Peyer's patch (tissue), 4 donors: ENCODE results near the gene AOPEP.

Experiments
- POLR2A ChIP-seq, 2 donors: fragments of 450-650 bp; IDR thresholded peaks; one replicate each; pipeline ENCODE4 v1.5.1; 2017; ENCODE audit warnings: antibody characterized with exemption in 2 of 2, mild to moderate bottlenecking in 2 of 2, moderate library complexity in 2 of 2
- TF ChIP-seq, protein P1 (sequence below), 6 experiments: fragments of 450-650 bp in 4 of 6; fragments of 200-600 bp in 2 of 6; sonication (generic) in 1 of 6; IDR thresholded peaks; one replicate each; pipeline ENCODE4 v1.5.1; 2017 to 2019; ENCODE audit warnings: antibody characterized with exemption in 6 of 6, mild to moderate bottlenecking in 3 of 6, moderate library complexity in 1 of 6

GRCh38 chr9:95116002-95116807, 389.7 kb downstream of the AOPEP start:
- TF ChIP-seq, protein P1, sequence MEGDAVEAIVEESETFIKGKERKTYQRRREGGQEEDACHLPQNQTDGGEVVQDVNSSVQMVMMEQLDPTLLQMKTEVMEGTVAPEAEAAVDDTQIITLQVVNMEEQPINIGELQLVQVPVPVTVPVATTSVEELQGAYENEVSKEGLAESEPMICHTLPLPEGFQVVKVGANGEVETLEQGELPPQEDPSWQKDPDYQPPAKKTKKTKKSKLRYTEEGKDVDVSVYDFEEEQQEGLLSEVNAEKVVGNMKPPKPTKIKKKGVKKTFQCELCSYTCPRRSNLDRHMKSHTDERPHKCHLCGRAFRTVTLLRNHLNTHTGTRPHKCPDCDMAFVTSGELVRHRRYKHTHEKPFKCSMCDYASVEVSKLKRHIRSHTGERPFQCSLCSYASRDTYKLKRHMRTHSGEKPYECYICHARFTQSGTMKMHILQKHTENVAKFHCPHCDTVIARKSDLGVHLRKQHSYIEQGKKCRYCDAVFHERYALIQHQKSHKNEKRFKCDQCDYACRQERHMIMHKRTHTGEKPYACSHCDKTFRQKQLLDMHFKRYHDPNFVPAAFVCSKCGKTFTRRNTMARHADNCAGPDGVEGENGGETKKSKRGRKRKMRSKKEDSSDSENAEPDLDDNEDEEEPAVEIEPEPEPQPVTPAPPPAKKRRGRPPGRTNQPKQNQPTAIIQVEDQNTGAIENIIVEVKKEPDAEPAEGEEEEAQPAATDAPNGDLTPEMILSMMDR (IDR thresholded peaks at IDR 0.05): peak in 4 of 6 experiments; percentile 5 to 43 (median 38)
- no peak for TF ChIP-seq POLR2A (IDR thresholded peaks at IDR 0.05)
